ENCODE data around the gene RAP1A.
"Not testable (repeated sequence)": the region's sequence is repeated elsewhere in the genome, so short reads cannot be mapped to it uniquely, and the experiment has no call there.

The RAP1A gene

DNA sequence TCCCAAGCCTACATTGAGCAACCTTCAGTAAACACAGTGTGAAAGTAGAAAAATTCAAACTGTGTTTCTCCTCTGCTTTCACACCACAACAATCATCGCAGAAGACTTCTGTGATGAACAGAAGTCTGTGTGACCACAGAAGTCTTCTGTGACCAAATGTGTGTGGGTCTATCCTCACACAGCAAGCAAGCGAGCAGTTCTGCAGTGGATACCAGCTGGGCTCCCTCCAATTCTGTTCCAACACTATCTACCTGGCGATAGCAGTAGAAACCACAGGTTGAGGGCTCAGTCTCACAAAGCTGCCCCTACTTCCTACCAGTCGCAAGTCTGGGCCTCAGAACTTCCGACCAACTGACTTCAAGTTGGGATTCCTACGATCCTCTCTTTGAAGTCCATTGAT is 21.0 kb upstream of the RAP1A start:
- DNase-seq, result no peak

GRCh38 chr1:111599781-111600693 is 19.6 kb upstream of the RAP1A start:
- no peak for DNase-seq

GRCh38 chr1:111600886-111601386 is 18.7 kb upstream of the RAP1A start:
- DNase-seq, result no peak

GRCh38 chr1:111602302-111602701 is 17.3 kb upstream of the RAP1A start:
- no peak for DNase-seq

DNA sequence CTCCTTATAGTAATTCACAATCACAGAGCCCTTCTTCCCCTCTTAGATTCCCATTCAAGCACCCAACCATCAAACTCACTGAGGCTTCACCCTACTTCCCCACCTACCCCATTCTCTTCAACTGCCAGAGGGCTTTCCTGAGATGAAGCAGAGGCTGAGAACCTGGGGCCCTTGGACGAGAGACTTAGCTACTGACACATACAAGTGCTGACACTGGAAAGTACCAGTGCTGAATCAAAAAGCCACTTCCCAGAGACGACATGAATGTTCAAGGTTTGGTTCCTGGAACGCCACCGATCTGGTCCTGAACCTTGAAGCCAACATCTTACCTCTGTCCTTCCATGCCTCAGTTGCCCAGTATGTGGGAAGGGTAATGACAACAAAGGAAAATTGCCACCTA is 16.6 kb upstream of the RAP1A start:
- no peak for DNase-seq

- DNase-seq, result no peak
Measured at GRCh38 chr1:111603979-111604378, 15.6 kb upstream of the RAP1A start.

GRCh38 chr1:111604931-111605330 is 14.7 kb upstream of the RAP1A start:
- no peak for DNase-seq

- DNase-seq, result no peak
Measured at GRCh38 chr1:111605576-111605975, 14.0 kb upstream of the RAP1A start.

DNA sequence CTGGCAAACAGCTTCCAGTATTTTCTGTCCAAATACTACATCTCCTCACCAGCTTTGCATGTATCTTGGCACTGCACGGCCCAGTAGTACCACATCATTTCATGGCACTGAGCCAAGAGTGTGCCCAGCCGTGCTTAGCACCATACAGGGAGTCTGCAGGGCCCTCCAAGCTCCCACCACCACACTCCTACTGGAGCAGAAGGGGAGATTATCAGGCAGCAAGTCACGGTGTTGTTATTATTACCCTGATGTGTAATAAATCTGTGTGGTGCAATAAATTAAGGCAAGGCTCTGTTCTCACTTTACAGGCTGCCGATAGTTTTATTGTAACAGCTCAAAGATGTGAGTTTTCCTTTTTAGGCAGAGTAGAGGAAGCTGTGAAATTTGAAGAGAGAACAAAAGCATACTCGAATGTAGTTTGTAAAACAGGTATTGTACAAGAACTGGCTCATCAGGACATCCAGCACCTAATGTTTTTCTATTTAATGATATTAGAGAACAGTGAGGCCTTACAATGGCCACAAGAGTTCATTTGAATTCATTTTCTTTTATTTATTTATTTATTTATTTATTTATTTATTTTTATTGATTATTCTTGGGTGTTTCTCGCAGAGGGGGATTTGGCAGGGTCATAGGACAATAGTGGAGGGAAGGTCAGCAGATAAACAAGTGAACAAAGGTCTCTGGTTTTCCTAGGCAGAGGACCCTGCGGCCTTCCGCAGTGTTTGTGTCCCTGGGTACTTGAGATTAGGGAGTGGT is 13.0 kb upstream of the RAP1A start:
- DNase-seq, result not testable (repeated sequence)

DNA sequence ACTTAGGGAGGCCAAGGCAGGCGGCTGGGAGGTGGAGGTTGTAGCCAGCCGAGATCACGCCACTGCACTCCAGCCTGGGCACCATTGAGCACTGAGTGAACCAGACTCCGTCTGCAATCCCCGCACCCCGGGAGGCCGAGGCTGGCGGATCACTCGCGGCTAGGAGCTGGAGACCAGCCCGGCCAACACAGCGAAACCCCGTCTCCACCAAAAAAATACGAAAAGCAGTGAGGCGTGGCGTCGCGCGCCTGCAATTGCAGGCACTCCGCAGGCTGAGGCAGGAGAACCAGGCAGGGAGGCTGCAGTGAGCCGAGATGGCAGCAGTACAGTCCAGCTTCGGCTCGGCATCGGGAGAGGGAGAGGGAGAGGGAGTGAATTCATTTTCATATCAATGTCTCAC is 11.1 kb upstream of the RAP1A start:
- DNase-seq, result not testable (repeated sequence)

DNA sequence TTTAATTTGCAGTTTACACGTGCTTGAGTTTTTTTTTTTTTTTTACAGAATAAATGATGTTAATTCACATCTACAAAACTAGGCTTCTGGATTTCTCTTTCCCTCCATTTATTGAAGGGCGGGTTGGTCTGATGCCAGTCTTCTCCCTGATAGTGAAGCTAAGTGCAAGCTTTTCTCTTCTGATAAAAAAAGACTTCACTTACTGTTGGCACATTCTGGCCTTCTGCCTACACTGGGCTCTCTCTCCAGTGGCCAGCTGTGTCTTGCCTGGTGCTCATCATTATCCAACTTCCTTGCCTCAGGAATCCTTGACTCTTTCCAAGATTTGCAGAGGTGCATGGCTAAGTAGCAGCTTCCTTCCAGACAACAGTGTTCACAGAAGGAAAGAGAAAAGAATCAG is 7.6 kb upstream of the RAP1A start:
- DNase-seq, result no peak

GRCh38 chr1:111615870-111616715 is 3.5 kb upstream of the RAP1A start:
- no peak for DNase-seq

DNA sequence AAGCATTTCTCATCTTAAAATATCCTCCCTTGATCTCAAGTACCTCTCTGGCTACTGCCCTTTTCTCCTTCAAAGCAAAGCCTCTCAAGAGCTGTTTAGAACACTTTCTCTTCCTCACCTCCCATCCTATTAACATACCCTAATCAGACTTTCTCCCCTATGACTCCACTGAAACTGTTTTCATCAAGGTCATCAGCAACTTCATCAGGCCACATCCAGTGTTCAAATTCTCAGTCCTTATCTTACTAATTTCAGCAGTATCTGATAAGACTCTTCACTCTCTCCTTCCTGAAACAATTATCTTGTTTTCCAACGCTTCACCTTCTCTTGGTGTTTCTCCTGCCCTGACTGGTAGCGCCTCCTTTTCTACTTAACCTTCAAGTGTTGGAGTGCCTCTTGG is 1.5 kb upstream of the RAP1A start:
- DNase-seq, result no peak

- no peak for DNase-seq
Measured at GRCh38 chr1:111618961-111619634, 491 bp upstream of the RAP1A start.

DNA sequence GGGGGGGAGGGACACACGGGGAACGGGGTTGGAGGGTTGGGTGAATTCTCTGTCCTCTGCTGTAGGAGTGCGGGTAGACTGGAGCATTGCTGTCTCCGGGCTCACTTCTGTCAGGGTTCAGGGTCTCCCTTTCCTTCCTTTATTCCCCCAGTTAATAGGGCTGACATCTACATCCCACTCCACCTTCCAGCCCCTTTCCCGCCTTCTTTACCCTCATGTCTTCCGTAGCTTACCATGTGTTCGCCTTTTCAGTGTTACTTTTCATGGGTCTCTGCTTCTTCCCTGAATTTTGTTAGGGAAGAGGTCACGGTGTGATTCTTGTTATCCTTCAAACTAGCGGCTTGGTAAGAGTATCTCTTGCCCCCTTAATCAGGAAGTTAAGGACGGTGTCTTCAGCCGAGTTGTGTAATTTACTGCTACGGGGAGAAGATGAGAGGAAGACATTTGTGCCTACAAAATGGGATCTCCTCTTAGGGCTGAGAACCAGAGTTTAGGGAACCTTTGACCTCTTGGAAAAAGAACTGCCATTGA is 917 bp downstream of the RAP1A start:
- no peak for DNase-seq

DNA sequence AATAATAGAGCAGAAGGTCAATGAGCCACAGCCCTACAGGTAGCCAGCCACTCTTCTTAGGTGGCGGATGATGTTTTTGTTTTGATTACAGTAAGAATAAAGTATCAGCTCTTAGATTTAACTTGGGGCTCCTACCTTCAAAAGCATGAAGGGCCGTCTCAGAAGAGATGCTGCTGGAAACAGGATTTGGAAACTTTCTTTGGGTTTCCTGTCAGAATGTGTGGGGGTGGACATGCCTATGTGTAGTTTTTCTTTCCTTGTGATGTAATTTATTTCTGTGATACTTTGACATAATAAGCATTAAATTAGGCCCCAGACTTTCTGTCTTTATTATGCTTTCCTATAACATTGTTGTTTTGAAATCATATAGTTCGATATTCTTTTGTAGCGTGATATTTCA is 1.5 kb downstream of the RAP1A start:
- DNase-seq, result peak; percentile 7

- no peak for DNase-seq
Measured at GRCh38 chr1:111622166-111622565, 2.6 kb downstream of the RAP1A start.

DNA sequence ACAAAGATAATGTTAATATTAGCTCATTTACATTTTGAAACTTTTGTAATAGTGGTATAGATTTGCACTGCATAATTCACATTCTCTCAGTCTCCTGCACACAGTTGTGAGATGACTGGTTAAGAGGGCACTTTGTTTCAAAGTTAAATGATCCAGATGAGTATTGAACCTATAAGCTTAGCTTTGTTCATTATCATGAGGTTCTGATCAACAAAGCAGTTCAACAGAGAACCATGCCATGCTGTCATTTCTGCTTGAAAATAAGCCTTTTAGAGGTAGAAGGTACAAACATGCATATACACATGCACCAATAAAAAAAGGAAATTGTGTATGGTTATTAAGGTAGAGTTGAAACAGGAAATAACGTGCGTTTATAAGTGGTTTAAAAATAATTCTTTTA is 4.8 kb downstream of the RAP1A start:
- DNase-seq, result no peak

GRCh38 chr1:111625276-111625675 is 5.7 kb downstream of the RAP1A start:
- DNase-seq, result no peak

GRCh38 chr1:111628153-111628552 is 8.6 kb downstream of the RAP1A start:
- DNase-seq, result no peak

DNA sequence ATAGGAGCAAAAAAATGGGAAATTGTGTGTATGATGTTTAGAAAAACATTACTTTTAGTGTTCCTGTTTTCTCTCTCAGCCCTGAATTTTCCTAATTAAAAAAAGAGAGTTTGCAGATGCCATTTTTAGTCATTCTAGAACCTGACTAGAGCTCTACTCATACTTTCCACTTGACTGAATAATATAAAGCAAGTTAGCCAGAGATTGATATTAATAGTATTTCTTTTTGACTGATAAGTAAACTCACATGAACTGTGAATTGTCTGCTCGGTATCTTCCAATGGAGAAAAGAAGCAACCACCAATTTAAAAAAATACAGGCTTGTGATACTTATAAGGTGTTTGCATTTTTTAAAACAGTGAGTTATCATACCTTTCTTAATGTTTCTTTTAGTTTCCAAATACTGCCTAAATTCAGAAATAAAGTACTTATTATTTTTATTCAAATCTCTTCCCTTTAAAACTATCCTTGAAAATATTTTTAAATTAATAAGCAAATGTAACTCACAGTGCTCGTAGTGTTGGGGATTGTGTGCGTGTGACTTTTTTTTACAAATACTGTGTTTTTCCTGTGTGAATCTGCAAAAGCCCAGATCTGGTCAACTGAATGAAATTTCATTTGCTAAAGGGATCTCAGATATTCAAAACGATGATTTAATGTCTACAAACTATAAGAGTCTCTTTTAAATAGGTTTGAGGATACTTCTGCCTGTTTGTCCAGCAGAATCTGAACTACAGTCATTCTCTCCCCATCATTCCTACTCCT is 9.8 kb downstream of the RAP1A start:
- DNase-seq, result no peak
